ENCODE data around the gene CASP9. TPM values are rescaled to one million over a fixed set of nuclear protein-coding genes. Genes with fewer than 3 reads are reported as not detected.
"Not testable (repeated sequence)": the region's sequence is repeated elsewhere in the genome, so short reads cannot be mapped to it uniquely, and the experiment has no call there.

CASP9 gene
- total RNA-seq, 8 experiments from 2014 or later: 8.2 to 17.1 (median 13.9) TPM

DNA sequence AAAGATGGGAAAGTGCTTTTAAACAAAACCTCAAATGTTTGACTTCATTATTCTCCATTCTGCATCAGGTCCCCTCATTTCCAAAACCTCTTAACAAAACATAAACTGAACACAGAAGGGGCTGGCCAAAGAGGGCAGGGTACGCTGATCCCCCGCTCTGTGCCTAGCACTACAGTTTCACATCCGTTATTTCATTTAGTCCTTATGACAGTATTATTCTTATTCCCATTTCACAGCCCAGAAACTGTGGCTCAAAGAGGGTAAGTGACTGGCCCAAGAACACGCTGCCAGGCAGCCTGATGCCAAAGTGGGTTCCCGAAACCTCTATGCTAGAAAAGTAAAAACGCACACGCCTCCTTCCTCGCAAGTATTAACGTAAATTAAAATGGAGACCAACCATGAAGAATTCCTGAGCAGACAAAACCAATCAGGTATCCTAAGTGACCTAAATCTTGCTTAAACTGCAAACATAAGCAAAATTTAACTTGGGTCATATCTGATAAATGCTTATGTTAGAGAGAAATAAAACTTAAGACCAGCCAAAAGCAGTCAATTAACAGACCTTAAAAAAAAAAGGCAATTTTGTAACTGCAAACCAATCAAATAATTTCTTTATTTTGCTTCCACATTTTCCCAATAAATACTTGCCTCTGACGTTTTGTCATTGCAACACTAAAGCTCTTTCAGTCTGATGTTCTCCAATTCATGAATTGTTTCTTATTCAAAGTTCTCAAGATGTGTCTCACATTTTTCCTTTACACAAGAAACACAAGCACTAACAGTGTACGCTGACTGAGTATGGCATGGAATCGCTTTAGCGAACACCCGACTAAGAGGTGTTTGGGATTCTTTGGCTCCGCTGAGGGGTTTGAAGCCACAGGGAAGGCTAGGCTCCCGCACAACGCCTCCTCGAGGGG is 653 bp downstream of the CASP9 start:
- no peak for ATAC-seq (replicated peaks in 6 of 8)
- in situ Hi-C loops (cut with MboI; ENCODE audit: low pct_unique_long_range_greater_than_20kb in 2 of 9, low sequenced_read_pairs in 9 of 9, unreplicated experiment in 9 of 9): no loop called here

DNA sequence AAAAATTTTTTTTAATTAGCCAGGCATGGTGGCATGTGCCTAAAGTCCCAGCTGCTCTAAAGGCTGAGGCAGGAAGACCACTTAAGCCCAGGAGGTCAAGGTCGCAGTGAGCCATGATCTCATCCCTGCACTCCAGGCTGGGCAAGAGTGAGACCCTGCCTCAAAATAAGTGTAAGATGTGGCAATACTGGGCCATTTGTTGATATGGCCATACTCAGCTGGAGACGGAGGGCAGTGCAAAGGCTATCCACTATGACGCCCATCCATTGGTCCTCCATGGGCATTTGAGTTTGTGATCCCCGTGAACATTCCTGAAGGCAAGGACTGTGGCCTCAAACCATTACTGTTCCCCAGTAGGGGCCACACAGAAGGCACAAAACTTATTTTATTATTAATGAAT is 1.5 kb downstream of the CASP9 start:
- H3K4me3 ChIP-seq: no peak overlapping the region
- no peak overlapping the region for H3K27ac ChIP-seq
- in situ Hi-C loops (cut with MboI; ENCODE audit: low pct_unique_long_range_greater_than_20kb in 2 of 9, low sequenced_read_pairs in 9 of 9, unreplicated experiment in 9 of 9): no loop called here
- ATAC-seq (replicated peaks in 6 of 8): no peak
- H3K4me1 ChIP-seq (replicated peaks in 1 of 2): peaks cover 7 to 14% of the 10 kb centered on the region in 2 donors
- WGBS, 10 experiments: 80 to 100% (median 96%) methylated on average over 1 to 4 of the region's 4 CpGs; no CpG with 5 or more reads in 3 of the 10 experiments

More for the DNA sequence above, 653 bp downstream of the CASP9 start:
- WGBS, 10 experiments: 0 to 100% (median 55%) methylated on average over 1 to 18 of the region's 18 CpGs; no CpG with 5 or more reads in 1 of the 10 experiments
- Histone ChIP-seq H3K4me3 (peak overlapping the region; percentile 60 to 92 (median 76)), H3K27ac (peak overlapping the region; percentile 74 to 78), H3K4me1 (replicated peaks in 1 of 2) (peaks cover 7 to 17% of the 10 kb centered on the region in 2 donors)

DNA sequence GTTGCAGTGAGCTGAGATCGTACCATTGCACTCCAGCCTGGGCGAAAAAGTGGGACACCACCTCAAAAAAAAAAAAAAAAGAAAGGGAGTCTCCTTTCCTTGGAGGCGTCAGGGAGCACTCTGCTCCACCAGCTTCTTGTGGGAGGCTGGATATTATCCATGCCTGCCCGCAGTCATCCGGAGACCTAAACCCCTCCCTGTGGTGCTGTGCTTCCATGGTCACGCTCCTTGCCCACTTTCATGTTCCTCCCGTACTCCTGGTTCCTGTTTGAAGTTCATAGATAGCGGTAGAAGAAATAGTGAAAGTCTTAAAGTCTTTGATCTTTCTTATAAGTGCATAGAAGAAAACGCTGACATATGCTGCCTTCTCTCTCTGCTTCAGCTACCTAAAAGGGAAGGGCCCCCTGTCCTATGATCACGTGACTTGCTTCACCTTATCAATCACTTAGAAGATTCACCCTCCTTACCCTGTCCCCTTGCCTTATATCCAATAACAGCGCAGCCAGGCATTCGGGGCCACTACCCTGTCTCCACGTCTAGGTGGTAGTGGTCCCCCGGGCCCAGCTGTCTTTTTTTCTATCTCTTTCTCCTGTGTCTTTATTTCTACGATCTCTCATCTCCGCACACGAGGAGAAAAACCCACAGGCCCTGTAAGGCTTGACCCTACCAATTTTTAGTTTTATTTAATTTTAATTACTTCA is 2.7 kb downstream of the CASP9 start:
- ATAC-seq (replicated peaks in 6 of 8); H3K27ac ChIP-seq; in situ Hi-C loops (cut with MboI; ENCODE audit: low pct_unique_long_range_greater_than_20kb in 2 of 9, low sequenced_read_pairs in 9 of 9, unreplicated experiment in 9 of 9); H3K4me3 ChIP-seq: not testable (repeated sequence)
- peaks cover 7 to 12% of the 10 kb centered on the region in 2 donors for H3K4me1 ChIP-seq (replicated peaks in 1 of 2)
- WGBS, 10 experiments: 73 to 100% (median 88%) methylated on average over 1 to 11 of the region's 17 CpGs; no CpG with 5 or more reads in 1 of the 10 experiments

DNA sequence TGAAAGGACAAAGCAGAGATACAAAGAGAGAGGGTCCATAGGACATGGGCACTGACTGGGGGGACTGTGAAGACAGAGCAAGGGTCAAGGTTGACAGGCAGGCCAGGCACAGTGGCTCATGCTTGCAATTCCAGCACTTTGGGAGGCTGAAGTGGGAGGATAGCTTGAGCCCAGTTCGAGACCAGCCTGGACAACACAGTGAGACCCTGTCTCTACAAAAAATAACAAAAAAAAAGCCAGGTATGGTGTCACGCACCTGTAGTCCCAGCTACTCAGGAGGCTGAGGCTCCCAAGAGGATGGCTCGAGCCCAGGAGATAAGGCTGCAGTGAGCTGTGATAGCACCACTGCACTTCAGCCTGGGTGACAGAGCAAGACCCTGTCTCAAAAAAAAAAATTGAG is 4.4 kb downstream of the CASP9 start:
- no peak for ATAC-seq (replicated peaks in 6 of 8)
- in situ Hi-C loops (cut with MboI; ENCODE audit: low pct_unique_long_range_greater_than_20kb in 2 of 9, low sequenced_read_pairs in 9 of 9, unreplicated experiment in 9 of 9): no loop called here
- H3K4me3 ChIP-seq: no peak overlapping the region
- peaks cover 2 to 8% of the 10 kb centered on the region in 2 donors for H3K4me1 ChIP-seq (replicated peaks in 1 of 2)
- no peak overlapping the region for H3K27ac ChIP-seq
- WGBS, 10 experiments: 80 to 100% (median 92%) methylated on average over 1 to 3 of the region's 3 CpGs; no CpG with 5 or more reads in 4 of the 10 experiments

DNA sequence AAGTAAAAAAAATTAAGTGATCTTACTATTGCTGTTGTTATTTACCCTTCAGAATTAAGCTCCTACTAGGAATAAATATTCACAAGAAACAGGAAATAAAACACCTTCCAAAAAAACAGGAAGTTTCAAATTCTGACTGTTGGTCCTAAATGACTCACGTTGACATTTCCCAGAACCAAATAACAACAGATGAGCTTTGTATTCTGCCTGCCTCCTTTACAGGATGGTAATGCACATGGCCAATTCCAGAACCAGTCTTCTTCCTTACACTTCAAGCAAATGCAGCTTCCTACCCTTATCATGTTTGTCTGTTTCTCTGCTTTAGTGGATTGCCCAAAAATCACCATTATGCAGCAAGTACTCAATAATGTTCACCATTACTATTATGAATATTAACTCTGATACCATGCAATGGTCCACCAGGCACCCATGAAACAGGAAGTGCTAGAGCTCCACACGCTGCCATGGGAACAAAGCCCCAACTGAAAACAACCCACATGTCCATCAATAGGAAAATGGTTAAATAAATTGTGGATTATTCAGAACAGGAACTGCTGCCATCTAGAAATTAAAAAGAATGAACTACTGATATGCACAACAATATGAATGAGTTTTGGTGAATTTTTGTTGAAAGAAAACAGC is 8.9 kb downstream of the CASP9 start:
- Histone ChIP-seq H3K27ac (no peak overlapping the region), H3K4me3 (no peak overlapping the region), H3K4me1 (replicated peaks in 1 of 2) (no peaks in the 10 kb centered on the region)
- WGBS, 10 experiments: 39 to 100% (median 84%) methylated on average over 1 to 2 of the region's 2 CpGs
- in situ Hi-C loops (cut with MboI; ENCODE audit: low pct_unique_long_range_greater_than_20kb in 2 of 9, low sequenced_read_pairs in 9 of 9, unreplicated experiment in 9 of 9): no loop called here
- peak in 1 of 8 experiments; percentile 18 for ATAC-seq (replicated peaks in 6 of 8)

DNA sequence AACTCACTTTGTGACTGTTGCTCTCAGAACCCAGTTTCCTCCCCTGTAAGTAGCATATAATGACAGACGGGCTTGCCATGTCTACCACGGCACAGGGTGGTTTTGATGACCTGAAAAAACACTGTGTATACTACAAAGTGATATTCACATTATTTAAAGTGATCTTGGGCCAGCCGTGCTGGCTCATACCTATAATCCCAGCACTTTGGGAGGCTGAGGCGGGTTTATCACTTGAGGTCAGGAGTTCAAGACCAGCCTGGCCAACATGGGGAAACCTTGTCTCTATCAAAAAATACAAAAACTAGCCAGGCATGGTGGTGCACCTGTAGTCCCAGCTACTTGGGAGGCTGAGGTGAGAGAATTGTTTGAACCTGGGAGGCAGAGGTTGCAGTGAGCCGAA is 9.5 kb downstream of the CASP9 start:
- ATAC-seq (replicated peaks in 6 of 8); H3K27ac ChIP-seq; H3K4me1 ChIP-seq (replicated peaks in 1 of 2); H3K4me3 ChIP-seq; in situ Hi-C loops (cut with MboI; ENCODE audit: low pct_unique_long_range_greater_than_20kb in 2 of 9, low sequenced_read_pairs in 9 of 9, unreplicated experiment in 9 of 9): not testable (repeated sequence)
- WGBS, 10 experiments: 91 to 100% (median 100%) methylated on average over 1 to 5 of the region's 5 CpGs; no CpG with 5 or more reads in 3 of the 10 experiments

DNA sequence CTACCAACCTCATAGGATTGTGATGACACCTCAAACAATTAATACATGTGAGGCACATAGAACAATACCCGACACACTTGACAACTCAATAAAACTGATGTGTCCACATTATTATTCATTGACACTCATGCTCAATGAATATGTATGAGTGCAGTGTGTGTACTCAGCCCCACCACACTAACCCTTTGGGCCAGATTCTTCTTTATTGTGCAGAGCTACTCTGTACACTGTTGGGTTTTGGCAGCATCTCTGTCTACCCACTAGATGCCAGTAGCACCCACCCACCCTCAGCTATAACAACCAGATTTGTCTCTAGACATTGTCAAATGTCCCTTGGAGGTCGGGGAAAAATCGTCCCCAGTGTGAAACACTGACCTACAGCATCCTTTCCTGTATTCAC is 10.1 kb downstream of the CASP9 start:
- peak in 7 of 8 experiments; percentile 30 to 78 (median 52) for ATAC-seq (replicated peaks in 6 of 8)
- 57 to 100% (median 80%) methylated on average over 1 to 3 of the region's 3 CpGs; no CpG with 5 or more reads in 2 of the 10 experiments for WGBS, 10 experiments
- in situ Hi-C loops (cut with MboI; ENCODE audit: low pct_unique_long_range_greater_than_20kb in 2 of 9, low sequenced_read_pairs in 9 of 9, unreplicated experiment in 9 of 9): no loop called here

DNA sequence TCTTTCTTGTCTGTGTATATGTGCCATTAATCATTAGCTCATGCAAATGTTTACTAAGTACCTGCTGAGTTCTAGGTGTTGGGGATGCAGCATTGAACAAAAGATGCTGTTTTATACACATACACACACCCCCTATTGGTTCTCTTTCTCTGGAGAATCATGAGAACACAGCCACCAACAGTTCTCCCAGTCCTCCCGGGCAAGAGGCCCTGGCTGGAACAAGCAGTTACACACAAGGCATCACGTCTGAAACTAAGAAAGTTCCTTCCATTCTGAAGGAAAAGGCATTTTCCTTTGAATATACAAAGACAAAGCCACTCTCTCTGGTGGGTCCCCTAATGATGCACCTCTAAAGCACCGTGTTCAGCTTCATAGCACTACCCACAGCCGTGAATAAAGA is 10.8 kb downstream of the CASP9 start:
- in situ Hi-C loops (cut with MboI; ENCODE audit: low pct_unique_long_range_greater_than_20kb in 2 of 9, low sequenced_read_pairs in 9 of 9, unreplicated experiment in 9 of 9): no loop called here
- WGBS, 10 experiments: 20 to 100% (median 96%) methylated on average over 1 to 3 of the region's 4 CpGs; no CpG with 5 or more reads in 4 of the 10 experiments
- ATAC-seq (replicated peaks in 6 of 8): no peak
- no peaks in the 10 kb centered on the region for H3K4me1 ChIP-seq (replicated peaks in 1 of 2)
- no peak overlapping the region for H3K4me3 ChIP-seq
- H3K27ac ChIP-seq: no peak overlapping the region

More for the DNA sequence above, 10.1 kb downstream of the CASP9 start:
- H3K4me3 ChIP-seq: no peak overlapping the region
- no peak overlapping the region for H3K27ac ChIP-seq
- H3K4me1 ChIP-seq (replicated peaks in 1 of 2): no peaks in the 10 kb centered on the region

DNA sequence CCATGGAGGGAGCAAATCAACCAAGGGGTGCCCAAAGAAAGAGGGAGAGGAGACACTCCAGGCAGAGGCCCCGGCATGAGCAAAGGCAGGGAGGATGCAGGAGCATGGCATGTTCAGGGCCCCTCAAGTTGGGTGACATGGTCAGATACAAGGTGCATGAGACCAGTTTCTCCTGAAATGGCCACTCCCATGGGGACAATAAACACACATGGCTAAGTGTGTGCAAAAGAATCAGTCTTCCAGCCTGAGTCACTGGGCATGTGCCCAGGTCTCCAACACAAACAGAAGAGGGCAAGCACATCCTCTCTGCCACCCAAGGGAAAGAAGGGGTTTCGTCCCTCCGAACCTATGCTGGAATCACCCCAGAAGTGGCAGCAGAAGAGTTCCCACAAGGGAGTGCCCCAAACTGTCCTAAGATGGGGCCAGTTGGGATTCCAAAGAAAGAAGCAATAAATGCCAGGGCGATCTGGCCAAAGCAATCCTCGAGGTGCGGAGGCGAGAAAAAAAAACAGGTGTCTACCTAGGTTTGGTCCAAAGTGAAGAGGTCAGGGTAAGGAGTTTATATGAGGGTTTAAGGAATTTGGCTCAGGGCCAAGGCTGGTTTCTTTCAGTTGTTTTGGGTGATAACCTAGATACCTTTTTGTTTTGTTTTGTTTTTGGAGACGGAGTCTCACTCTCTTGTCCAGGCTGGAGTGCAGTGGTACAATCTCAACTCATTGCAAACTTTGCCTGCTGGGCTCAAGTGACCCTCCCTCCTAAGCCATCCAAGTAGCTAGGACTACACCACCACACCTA is 13.2 kb downstream of the CASP9 start:
- in situ Hi-C loops (cut with MboI; ENCODE audit: low pct_unique_long_range_greater_than_20kb in 2 of 9, low sequenced_read_pairs in 9 of 9, unreplicated experiment in 9 of 9): no loop called here
- WGBS, 10 experiments: 83 to 97% (median 92%) methylated on average over 2 to 7 of the region's 8 CpGs; no CpG with 5 or more reads in 2 of the 10 experiments
- no peaks in the 10 kb centered on the region for H3K4me1 ChIP-seq (replicated peaks in 1 of 2)
- no peak for ATAC-seq (replicated peaks in 6 of 8)
- no peak overlapping the region for H3K4me3 ChIP-seq
- H3K27ac ChIP-seq: no peak overlapping the region

DNA sequence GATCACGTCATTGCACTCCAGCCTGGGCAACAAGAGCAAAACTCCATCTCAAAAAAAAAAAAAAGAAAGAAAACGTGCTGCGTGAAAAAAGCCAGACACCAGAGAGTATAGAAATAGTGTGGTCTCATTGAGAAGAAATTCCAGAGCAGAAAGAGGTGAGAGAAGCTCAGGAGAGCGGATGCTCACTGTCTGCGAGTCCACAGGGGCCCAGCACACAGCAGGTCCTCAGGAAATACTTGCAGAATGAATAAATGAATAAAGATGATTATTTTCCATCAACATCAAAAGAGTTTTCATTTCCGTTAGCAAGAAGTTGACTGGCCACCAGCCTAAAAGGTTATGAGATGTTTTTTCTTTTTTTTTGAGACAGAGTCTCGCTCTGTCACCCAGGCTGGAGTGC is 14.4 kb downstream of the CASP9 start:
- Histone ChIP-seq H3K4me3 (no peak overlapping the region), H3K27ac (no peak overlapping the region), H3K4me1 (replicated peaks in 1 of 2) (no peaks in the 10 kb centered on the region)
- 53 to 100% (median 84%) methylated on average over 1 to 6 of the region's 7 CpGs for WGBS, 10 experiments
- in situ Hi-C loops (cut with MboI; ENCODE audit: low pct_unique_long_range_greater_than_20kb in 2 of 9, low sequenced_read_pairs in 9 of 9, unreplicated experiment in 9 of 9): no loop called here
- no peak for ATAC-seq (replicated peaks in 6 of 8)

DNA sequence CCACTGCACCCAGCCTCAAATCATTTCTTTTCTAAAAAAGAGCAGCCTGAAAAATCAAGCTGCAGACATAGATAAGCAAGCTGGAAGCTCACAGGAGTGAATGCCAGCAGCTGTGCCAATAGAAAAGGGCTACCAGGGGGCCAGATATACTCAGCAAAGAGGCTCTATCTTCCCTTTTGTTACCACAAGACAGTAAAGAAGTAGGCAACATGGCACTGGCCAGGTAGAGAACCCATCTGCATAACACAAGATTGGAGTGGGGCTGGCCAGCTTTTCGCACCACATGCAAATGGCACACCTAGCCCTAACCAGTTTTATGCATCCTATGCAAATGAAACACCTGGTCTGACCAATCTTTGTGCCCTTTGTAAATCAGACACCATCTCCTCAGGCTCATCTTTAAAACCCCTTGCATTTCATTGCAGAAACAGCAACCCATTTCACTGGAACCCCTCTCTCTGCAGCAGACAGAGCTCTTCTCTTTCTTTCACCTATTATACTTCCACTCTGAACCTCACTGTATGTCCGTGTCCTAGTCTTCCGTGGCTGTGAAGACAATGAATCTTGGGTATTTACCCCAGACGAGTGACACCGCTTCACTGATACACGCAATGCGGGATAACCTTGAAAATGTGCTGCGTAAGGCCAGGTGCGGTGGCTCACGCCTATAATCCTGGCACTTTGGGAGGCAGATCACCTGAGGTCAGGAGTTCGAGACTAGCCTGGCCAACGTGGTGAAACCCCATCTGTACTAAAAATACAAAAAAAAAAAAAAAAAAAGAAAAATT is 15.1 kb downstream of the CASP9 start:
- 40 to 92% (median 82%) methylated on average over 2 to 12 of the region's 12 CpGs; no CpG with 5 or more reads in 2 of the 10 experiments for WGBS, 10 experiments
- Histone ChIP-seq H3K4me1 (replicated peaks in 1 of 2) (no peaks in the 10 kb centered on the region), H3K27ac (no peak overlapping the region), H3K4me3 (no peak overlapping the region)
- no peak for ATAC-seq (replicated peaks in 6 of 8)
- in situ Hi-C loops (cut with MboI; ENCODE audit: low pct_unique_long_range_greater_than_20kb in 2 of 9, low sequenced_read_pairs in 9 of 9, unreplicated experiment in 9 of 9): no loop called here

DNA sequence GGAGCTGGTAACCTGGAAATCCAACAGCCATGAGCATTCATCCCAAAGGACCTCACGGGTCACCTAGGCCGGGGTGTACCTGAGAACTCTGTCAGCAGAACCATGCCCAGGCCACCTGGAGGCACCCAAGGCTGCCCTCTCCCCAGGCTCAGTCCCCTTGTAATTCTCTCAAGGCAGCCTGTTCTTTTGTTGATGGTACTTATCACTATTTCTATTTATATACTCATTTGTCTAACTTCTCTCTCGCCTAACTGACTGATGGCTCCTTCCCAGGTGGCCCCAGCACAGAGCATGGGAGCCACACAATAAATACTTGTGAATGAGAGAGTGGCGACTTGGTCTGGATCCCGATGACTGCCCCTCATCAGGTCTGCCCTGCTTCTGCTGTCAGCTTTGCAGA is 16.7 kb downstream of the CASP9 start:
- Histone ChIP-seq H3K4me3 (no peak overlapping the region), H3K27ac (no peak overlapping the region)
- in situ Hi-C loops (cut with MboI; ENCODE audit: low pct_unique_long_range_greater_than_20kb in 2 of 9, low sequenced_read_pairs in 9 of 9, unreplicated experiment in 9 of 9): no loop called here

More for the DNA sequence above, 16.7 kb downstream of the CASP9 start:
- H3K4me1 ChIP-seq (replicated peaks in 1 of 2): no peaks in the 10 kb centered on the region
- ATAC-seq (replicated peaks in 6 of 8): no peak
- 80 to 95% (median 90%) methylated on average over 1 to 4 of the region's 5 CpGs; no CpG with 5 or more reads in 7 of the 10 experiments for WGBS, 10 experiments
